ENCODE measurements around the gene KCNIP4.

DNA sequence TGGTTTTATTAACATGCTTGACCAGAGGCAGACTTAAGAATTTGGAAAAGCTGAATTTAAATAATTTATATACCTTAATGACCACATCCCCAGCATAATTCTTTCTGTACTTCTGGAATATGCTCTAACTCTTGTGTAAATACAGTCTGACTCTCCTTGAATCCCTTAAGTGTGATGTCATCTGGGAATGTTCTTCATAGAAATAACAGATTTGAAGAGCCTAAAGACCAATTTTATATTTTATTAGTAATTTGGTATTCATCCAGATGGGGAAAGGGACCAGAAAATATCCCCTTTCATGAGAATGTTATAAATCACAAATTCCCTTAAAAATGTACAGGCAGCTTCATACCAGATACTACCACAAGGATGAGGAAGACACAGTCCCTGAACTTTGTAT is 58.3 kb downstream of the KCNIP4 start:
- TF ChIP-seq, protein P1, sequence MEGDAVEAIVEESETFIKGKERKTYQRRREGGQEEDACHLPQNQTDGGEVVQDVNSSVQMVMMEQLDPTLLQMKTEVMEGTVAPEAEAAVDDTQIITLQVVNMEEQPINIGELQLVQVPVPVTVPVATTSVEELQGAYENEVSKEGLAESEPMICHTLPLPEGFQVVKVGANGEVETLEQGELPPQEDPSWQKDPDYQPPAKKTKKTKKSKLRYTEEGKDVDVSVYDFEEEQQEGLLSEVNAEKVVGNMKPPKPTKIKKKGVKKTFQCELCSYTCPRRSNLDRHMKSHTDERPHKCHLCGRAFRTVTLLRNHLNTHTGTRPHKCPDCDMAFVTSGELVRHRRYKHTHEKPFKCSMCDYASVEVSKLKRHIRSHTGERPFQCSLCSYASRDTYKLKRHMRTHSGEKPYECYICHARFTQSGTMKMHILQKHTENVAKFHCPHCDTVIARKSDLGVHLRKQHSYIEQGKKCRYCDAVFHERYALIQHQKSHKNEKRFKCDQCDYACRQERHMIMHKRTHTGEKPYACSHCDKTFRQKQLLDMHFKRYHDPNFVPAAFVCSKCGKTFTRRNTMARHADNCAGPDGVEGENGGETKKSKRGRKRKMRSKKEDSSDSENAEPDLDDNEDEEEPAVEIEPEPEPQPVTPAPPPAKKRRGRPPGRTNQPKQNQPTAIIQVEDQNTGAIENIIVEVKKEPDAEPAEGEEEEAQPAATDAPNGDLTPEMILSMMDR (conservative IDR thresholded peaks at IDR 0.05; ENCODE audit: low read length) = no peak
- no peak for TF ChIP-seq EZH2phosphoT487 (IDR thresholded peaks at IDR 0.05; ENCODE audit: borderline replicate concordance)
